GM19397 (cell line): ENCODE measurements around the gene TMEM63B.
"Not testable (repeated sequence)": the region's sequence is repeated elsewhere in the genome, so short reads cannot be mapped to it uniquely, and the experiment has no call there.

Source experiments
- ATAC-seq: cut with Tn5 transposase; IDR thresholded peaks from one replicate; pipeline ENCODE4 v1.9.1; 2021; ENCODE audit warnings: mild to moderate bottlenecking, moderate library complexity; ENCODE audit not compliant: unreplicated experiment

Gene TMEM63B

DNA sequence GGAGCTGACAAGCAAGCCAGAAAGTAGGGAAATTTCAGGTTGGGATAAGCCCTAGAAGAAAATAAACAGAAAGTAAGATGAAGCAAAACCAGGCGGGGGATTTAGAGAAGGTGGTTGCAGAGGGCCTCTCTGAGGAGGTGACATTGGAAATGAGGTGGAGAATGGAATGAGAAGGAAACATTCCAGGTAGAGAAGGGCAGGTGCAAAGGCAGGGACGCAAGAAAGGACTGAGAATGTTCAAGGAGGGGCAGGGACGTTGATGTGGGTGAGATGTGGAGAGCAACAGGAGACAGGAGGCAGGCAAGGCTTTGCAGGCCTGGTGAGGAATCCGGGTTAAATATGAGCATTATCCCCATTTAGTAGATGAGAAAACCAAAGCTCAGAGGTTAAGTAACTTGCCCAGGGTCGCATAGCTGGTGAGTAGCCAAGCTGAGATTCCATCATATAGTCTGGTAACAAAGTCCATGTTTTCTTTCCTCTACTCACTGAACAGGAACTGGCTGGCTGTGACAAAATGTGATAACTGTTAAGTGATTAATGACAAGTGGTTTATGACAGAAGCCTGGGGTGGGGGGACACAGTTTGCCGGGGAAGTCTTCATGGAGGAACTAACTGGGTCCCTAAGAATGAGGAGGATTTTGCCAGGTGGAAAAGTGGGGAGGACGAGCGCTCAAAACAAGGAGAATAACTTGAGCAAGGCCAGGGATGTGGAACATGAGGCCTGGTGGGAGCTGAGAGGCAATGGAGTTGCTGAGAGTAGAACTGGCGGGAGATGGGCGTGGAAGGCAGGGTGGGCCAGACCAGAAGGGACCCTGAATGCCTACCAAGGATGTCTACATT, 32.7 kb upstream of the TMEM63B start:
- ATAC-seq: no peak

DNA sequence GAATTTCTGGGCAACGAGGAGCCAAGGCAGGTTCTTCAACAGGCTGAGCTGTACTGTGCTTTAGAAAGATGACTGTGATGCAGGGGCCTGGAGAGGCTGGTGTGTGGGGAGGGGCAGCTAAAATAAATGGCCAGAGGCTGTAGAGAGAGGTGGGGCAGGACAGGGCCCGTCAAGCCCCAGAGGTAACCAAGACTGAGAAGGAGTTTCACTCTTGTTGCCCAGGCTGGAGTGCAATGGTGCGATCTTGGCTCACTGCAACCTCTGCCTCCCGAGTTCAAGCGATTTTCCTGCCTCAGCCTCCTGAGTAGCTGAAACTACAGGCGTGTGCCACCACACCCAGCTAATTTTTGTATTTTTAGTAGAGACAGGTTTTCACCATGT, 32.1 kb upstream of the TMEM63B start:
- ATAC-seq: not testable (repeated sequence)

DNA sequence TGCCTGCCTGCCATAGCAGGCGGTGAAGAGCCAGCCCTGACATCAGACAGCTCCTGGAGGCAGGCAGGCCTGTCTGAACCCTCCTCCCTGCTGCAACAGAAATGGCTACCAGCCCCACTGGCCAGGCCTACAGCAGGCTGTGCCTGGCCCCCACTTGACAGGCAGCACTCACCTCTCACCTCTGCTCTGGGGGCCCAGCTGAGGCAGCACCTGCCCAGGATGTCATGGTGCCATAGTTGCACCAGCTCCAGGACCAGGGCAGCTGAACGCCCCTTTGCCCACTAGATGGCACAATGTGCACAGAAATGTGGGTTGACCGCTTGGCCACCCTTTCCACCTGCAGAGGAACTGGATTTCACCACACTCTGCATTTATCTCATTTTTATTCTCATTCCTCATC, 30.7 kb upstream of the TMEM63B start:
- no peak for ATAC-seq

DNA sequence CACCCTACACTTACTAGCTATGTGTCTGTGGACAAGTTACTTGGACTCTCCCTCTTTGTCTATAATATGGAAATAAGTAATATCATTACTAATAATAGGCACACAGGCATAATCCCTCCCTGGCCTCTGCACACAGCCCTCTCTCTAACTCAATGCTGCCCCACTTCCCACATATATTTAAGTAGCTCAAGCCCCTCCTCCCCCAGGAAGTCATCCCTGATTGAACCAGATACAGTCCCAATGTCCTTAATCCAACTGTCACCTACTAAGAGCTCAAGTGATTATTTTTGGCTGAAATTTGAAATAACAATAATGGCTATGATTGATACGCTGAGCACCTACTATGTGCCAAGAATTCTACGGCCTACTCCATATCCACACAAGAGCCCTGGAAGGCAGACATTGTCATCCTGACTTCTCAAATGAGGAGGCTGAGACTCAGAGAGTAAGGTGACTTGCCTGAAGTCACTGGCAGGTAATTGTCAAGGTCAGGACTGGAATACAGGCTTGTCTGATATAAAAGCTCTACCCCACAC, 29.5 kb upstream of the TMEM63B start:
- no peak for ATAC-seq

DNA sequence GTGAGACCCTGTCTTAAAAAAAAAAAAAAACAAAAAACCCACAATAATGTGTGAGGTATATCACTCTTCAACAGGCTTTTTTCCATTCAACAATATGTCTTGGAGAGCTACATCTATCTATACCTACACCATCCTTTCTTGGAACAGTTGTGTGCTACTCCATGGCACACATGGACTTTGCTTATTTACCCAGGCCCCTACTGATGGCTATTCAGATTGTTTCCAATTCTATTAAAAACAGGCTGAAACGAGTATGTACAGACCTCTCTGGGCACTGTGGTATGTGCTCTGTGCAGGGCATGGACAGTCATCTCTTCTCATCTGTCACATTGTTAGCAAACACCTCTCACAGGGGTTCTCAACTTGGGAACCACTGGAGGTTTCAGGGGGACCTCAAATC, 28.2 kb upstream of the TMEM63B start:
- no peak for ATAC-seq

DNA sequence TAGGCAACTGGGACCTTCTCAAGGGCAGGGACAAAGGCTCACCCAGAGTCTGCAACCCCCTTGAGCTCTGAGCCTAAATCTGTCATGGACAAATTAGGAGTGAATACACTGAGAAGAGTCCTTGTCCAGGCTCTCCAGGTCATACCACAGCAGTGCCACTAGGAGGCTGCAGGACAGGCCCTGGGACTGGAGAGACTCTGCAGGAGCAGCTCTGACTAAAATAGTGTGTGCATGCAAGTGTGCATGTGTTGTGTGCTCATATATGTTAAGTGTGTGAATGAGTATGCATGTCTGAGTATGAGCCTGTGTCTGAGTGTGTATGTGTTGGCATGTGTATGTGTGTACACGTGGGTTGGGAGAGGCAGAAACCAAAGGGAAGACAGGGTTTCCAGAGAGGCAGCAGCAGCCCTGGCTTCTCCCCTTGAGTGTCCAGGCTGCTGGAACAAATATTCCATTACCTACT, 27.2 kb upstream of the TMEM63B start:
- no peak for ATAC-seq

DNA sequence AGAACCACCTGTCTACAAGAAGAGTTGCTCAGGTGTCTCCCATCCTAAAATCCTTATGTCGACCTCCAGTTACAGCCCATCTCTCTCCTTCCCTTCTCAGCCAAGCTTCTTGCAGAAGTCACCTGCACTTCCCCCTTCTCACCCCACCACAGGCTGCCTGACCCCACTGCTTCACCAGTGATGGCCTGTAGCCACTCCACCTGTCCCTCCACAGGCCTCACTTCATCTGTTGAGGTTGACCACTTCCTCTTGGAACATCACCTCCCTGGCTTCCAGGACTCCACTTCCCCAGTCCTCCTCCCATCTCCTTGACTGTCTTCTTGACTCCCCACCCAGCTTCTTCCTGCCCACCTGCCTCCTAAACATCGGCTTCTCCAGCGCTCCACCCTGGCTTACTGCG, 25.5 kb upstream of the TMEM63B start:
- no peak for ATAC-seq

DNA sequence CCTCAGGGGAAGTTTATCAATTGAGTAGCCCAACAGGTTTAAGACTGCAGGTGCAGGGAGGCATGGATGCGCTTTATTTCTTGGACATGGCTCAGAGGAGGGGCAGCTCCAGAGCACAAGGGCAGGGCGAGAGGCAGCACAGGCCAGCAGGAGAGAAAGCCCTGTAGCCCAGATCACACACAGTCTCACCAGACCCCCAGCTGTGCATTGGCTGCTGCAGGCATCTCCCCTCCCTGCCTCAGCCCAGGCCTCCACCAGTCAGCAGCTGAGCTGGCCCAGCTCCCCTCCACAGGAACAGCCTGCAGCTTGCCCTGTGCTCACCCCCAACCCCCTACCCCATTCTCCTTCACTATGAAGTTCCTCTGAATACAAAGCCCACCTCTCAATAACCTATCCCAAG, 24.8 kb upstream of the TMEM63B start:
- ATAC-seq: no peak

DNA sequence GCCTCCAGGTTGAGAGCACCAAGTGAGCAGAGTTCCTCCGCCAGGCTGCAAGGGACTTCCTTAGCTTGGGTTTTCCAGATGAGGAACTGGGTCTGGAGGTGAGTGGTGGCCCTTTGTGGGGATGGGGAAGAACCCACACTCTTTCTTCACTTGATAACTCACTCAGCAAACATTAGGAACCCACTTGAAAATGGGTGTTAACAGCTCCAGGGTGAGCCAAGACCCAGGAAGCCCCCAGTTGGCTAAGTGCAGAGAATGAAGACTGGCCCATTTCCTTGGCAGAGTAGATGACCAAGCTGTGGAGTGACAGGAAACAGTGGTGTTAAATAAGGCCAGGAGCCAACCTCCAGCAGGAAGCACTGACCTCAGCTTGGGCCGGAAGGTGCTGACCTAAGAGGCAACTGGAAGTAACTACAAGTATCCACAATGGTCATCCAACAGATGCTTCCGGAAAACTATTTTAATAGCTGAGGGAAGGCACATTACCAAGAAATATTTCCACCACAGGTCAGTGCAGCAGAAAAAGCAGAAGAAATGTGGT, 22.8 kb upstream of the TMEM63B start:
- no peak for ATAC-seq

DNA sequence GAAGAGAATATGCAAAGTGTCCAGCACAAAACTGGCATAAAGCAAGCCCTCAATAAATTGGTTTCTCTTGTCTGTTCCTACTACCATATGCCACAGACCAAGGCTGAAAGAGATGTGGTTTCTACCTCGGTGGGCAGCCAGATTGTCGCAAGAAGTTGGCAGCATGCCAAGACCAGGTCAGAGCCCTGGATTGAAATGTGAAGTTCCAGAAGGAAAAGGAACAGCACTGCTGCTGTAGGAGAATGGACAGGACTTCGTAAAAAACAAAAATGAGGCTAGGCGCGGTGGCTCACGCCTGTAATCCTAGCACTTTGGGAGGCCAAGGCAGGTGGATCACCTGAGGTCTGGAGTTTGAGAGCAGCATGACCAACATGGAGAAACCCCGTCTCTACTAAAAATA, 22.2 kb upstream of the TMEM63B start:
- no peak for ATAC-seq

DNA sequence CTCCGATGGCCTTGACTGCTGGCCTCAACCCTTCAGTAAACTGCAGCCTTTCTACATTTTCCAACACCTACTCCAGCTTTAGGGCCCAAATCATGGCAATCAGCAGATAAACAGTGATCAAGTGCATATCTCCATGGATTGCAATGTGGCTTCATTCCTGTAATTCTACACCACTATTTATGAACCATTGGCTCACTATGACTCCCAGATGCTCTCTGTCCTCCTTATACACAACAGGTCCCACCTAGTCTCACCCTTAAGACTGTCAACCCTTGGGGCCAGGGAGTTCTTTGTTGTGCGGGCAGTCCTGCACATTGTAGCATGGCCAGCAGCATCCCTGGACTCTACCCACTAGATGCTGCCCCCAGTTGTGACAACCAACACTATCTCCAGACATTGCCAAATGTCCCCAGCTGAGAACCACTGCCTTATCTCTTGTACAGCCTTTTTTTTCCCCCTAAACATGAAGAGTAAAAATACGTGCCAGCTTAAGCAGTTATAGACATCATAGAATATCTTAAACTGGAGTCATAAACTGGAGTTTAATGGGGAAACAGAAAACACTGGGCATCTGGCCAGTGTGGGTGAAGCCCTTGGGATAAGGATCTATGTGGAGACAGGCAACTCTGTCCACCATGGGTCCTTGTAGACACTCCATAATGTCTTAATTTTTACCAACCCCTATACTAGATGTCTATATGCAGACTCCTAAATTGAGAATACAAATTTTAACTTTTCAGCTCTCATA, 21.2 kb upstream of the TMEM63B start:
- ATAC-seq: no peak

DNA sequence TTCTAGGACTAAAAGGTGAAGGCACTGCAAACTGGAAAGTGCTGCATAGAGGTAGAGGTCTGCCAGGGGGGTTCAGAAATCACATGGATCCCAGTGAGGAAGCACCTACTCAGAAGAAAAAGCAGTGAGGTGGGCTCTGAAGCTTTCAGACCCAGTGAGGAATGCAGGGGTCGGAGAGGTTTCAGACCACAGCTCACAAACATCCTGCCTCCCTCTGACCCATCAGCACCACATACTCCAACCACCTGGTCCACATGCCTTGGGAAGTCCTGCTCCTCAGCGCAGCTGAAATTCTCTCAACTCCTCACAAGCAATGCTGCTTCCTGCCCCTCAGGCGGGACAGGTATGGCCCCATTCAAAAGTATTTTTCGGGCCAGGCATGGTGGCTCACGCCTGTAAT, 20.3 kb upstream of the TMEM63B start:
- ATAC-seq: no peak

DNA sequence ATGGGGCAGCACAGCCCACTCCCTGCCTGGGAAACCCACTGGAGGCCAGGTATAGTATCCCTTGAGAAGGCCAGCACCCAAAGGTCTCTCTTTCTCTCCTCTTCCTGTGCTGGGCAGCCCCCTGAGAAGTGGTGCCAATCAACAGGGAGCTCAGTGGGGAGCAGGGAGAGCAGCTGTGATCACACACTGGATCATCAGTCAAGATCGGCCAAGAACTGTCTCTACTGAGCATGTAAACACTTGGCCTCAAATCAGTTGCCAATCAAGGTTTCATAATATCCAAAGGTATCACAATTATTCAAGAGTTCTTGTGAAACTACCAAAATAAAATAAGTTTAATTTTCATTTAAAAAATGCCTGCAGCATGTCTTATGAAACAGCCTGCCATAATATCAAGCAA, 18.9 kb upstream of the TMEM63B start:
- ATAC-seq: no peak

DNA sequence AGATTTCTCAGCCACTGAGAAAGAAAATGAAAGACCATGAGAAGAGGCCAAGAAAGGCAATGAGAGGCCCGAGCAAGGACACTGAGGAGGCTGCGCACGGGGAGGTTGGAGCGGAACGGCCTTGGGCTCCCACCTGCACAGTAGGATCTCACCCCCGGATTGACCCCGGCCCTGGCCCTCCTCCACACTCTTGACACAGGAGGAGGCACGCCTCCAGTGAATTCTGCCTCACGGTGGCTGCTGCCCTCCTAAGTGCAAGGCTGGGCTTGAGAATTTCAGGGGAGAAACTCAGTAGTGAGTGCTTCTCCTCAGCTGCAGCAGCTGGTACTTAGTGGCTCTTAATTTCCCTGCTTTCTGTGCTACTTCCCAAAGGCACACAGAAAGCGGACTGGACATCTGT, 18.1 kb upstream of the TMEM63B start:
- no peak for ATAC-seq

DNA sequence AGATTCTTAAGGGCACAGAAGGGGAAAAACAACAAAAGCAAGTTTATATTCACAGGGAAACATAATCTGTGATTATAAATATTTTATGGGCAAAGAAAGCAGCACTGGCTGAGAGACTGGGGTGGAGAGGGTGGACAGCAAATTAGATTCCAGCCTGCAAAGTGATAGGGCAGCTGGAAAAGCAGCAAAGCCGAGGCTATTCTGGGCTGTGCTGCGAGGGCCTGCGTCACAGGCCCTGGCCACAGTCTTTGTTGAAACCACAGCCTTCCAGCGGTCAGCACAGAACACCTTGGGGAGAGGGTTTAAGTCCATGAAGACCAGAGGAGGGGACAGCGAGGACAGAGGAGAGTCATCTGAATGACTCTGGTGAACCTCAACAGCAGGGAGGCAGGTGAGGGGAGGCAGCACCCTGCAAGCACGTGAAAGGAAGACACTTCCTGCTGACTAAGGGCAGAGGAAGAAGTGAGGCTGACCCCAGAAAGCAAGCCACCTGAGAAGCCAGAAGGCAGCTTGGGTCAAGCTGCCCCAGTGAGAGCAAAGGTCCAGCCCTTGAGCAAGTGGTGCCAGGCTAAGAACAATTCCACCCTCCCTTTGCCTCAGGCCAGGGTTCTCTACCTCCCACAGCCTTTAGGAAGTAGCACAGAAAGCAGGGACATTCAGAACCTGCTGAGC, 17.2 kb upstream of the TMEM63B start:
- no peak for ATAC-seq

DNA sequence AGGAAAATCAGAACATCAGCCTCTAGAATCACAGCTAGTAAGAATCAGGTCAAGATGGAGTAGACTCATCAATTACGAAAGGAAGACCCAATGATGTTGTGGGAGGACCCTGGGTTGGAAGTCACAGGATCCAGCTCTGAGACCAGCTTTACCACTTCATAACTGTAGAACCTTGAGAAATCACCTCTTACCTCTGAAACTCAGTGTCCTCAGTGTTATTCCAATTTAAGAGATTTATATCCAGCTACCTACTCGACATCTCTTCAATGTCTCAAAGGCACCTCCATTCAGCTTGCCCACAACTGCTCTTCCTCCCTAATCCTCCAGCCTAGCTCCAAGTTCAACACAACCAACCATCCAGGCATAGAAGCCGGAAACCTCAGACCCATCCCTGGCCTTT, 16.4 kb upstream of the TMEM63B start:
- no peak for ATAC-seq

DNA sequence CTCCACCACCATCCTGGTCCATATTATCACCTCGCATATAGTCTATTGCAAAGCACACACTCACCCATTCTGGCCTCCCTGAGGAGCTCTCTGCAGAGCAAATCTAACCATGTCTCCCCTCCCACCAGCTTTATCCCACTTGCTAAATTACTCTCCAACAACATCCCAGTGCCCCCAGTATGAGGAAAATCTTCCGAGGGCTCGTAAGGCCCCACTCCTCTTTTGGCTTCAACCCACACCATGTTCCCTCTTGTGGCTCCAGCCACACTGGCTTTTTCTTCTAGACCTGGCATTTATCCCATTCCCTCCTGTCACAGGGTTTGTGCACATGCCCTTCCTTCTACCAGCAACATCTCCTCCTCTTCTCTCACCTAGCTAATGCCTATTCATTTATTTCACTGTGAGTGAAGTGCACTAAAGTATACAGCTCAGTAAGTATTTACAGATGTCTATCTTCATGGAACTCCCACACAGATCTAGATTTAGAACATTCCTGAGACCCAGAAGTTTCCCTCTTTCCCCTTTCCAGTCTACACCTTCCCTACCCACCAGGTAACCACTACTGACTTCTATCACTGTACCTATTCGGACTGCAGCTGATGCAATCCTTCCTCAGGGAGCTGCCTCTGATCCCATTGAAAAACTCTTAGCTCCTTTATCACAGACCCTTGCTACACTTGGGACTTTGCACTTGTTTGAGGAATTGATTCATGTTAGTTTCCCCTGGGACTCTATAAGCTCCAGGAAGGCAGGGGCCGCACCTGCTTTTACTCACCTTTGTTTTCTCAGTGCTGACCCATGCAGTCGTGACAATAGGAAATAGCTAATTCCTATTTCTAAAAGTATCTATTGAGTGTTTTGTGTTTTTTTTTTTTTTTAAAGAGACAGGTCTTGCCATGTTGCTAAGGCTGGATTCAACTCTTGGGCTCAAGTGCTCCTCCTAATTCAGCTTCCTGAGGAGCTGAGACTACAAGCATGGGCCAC, 15.6 kb upstream of the TMEM63B start:
- ATAC-seq: no peak

DNA sequence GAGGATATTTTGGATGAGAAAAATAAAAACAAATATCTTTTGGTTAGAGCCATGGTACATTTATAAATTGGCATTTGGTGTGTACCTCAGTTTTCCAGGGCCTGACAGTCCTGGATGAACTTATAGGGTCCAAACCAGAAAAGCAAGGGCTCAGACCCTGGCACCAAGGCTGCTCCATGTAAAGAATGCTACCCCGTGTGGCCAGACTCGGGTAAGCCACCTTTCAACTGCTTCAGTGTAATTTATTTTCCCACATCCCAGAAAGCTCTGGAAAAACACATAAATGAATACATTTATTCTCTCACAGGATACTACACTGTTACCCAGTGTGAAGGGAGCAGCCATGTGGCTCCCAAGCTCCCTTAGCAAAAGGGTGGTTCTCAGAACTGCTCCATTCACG, 13.9 kb upstream of the TMEM63B start:
- no peak for ATAC-seq

DNA sequence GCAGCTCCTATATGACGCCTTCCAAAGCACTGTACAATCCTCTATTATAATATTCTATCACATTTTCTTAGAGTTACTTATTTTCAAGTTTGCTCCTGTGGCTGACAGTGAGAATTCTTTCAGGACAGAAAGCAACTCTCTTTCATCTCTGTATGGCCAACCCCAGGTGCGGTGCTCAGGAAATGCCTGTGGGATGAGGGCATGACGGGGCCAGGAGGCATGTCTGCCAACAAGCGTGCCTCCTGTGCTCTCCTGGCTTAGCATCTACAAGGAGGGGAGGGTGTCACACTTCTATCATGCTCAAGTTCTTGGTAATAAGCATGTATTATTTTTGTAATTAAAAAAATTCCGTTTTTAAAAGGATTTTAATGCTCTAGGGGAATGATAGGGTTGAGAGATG, 11.5 kb upstream of the TMEM63B start:
- no peak for ATAC-seq
